Stimulated activated CD4-positive, alpha-beta T cell treated with anti-CD3 and anti-CD28 coated beads, Interleukin-2, amount 100 ng/mL, for 24 hours (primary cell): ENCODE measurements around the gene CHSY1.
"Not testable (repeated sequence)": the region's sequence is repeated elsewhere in the genome, so short reads cannot be mapped to it uniquely, and the experiment has no call there.

Experiments used
- DNase-seq, 2 donors: peaks; one replicate each; pipeline ENCODE4 v3.0.0-alpha.2; 2020

The CHSY1 gene

GRCh38 chr15:101251830-101252820 is at the start of gene CHSY1:
Gene CHSY1, minus strand, starts transcription at chr15:101252048. Its CDS starts 592 bp downstream, at chr15:101251456.
- DNase-seq, result peak; percentile 84 to 89

GRCh38 chr15:101296418-101297405 is 44.9 kb upstream of the CHSY1 start:
- DNase-seq, result no peak

- no peak for DNase-seq
Observed at GRCh38 chr15:101295607-101296161, 43.8 kb upstream of the CHSY1 start.

- peak; percentile 98 to 99 for DNase-seq
Observed at GRCh38 chr15:101294731-101295606, 43.1 kb upstream of the CHSY1 start, which contains the start of gene SNRPA1. Gene SNRPA1, minus strand, starts transcription at chr15:101295248. Its CDS starts 70 bp downstream, at chr15:101295178.

GRCh38 chr15:101293122-101293521 is 41.3 kb upstream of the CHSY1 start:
- DNase-seq, result no peak

- DNase-seq, result no peak
Observed at GRCh38 chr15:101288905-101289513, 37.2 kb upstream of the CHSY1 start.

- DNase-seq, result not testable (repeated sequence)
Observed at GRCh38 chr15:101287342-101287741, 35.5 kb upstream of the CHSY1 start.

GRCh38 chr15:101286471-101287114 is 34.7 kb upstream of the CHSY1 start:
- DNase-seq, result no peak

GRCh38 chr15:101283931-101284330 is 32.1 kb upstream of the CHSY1 start:
- no peak for DNase-seq

- DNase-seq, result no peak
Observed at GRCh38 chr15:101280007-101280406, 28.2 kb upstream of the CHSY1 start.

- no peak for DNase-seq
Observed at GRCh38 chr15:101277943-101278564, 26.2 kb upstream of the CHSY1 start.

GRCh38 chr15:101277038-101277822 is 25.4 kb upstream of the CHSY1 start, which contains the start of gene SELENOS:
Gene SELENOS, minus strand, starts transcription at chr15:101277485. Its CDS starts 68 bp downstream, at chr15:101277417.
- DNase-seq, result peak; percentile 93 to 95

- DNase-seq, result peak in 1 of 2 donors; percentile 19
Observed at GRCh38 chr15:101276501-101277037, 24.7 kb upstream of the CHSY1 start.

- no peak for DNase-seq
Observed at GRCh38 chr15:101275018-101275417, 23.2 kb upstream of the CHSY1 start.

GRCh38 chr15:101273534-101273933 is 21.7 kb upstream of the CHSY1 start:
- DNase-seq, result no peak

- no peak for DNase-seq
Observed at GRCh38 chr15:101272584-101272983, 20.7 kb upstream of the CHSY1 start.

- no peak for DNase-seq
Observed at GRCh38 chr15:101269479-101270223, 17.8 kb upstream of the CHSY1 start.
